HG02763 (cell line): ENCODE data around the gene RTL10.
"Not testable (repeated sequence)": the region's sequence is repeated elsewhere in the genome, so short reads cannot be mapped to it uniquely, and the experiment has no call there.

ENCODE experiments used
- ATAC-seq: cut with Tn5 transposase; IDR thresholded peaks from one replicate; pipeline ENCODE4 v1.9.1; 2021; ENCODE audit warnings: mild to moderate bottlenecking, moderate library complexity; ENCODE audit not compliant: unreplicated experiment

RTL10 gene

DNA sequence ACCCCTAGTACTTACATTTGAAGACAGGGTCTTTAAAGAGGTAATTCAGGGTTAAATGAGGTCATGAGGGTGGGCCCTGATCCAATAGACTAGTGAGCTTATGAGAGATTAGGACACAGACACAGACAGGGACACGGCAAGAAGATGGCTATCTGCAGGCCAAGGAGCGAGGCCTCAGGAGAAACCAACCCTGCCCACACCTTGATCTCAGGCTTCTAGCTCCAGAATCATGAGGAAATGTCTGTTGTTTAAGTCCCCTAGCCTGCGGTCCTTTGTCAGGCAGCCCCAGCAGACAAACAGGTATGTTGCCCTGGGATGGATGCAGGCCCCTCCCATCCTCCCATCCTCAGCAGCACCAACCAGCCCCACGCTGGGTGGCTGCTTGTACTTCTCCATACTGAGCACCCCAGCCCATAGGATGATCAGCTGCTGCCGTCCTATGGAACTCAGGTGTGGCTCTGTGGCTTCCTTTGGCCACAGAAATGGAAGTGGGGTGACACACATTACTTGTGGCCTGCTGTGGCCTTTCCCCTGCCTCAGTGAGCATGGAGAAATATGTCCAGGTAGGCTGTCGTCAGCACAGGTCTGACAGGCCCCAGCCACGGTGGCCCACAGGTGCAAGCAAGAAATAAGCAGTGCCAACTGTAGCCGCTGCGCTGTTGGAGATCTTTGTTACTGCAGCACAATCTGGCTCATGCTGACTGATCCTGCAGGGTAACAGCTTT lies 7.9 kb downstream of the RTL10 start:
- no peak for ATAC-seq

GRCh38 chr22:19845054-19845722 lies 9.5 kb downstream of the RTL10 start:
- no peak for ATAC-seq

GRCh38 chr22:19844377-19845053 lies 10.2 kb downstream of the RTL10 start:
- no peak for ATAC-seq

GRCh38 chr22:19843857-19844376 lies 10.8 kb downstream of the RTL10 start:
- no peak for ATAC-seq

GRCh38 chr22:19843107-19843856 lies 11.4 kb downstream of the RTL10 start:
- ATAC-seq, result no peak

DNA sequence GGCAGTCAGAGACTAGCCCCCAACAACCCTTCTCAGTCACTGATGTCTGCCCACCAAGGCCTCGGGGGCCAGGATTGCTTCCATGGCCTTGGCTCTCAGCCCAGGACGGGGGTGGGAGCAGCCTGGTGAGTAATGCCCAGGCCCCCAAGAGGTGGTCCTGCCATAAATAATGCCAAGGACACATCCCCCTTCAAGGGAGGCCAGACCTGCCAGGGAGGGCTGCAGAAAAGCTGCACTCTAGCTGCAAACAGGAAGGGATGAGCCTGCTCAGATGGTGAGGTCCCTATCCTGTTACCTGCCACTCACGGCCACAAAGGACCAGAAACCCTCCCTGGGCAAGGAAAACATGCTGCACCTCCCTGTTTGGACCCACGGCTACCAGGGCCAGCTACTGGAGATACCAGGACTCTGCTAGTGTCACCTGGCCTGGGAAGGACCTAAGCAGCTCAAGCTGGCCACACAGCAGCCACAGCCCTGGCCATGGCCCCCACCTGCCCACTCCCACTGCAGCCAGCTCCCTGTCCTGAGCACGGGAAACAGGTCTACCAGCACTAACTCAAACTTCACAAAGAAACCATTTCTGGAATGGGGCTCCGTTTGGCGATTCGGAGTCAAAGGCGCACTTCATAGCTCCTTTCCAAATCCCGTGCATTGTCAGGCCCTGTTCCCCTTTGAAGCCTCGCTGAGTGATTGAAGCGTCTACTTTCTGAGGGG lies 12.1 kb downstream of the RTL10 start:
- no peak for ATAC-seq

GRCh38 chr22:19841641-19842392 lies 12.9 kb downstream of the RTL10 start:
- ATAC-seq, result no peak

GRCh38 chr22:19840955-19841640 lies 13.6 kb downstream of the RTL10 start:
- no peak for ATAC-seq

DNA sequence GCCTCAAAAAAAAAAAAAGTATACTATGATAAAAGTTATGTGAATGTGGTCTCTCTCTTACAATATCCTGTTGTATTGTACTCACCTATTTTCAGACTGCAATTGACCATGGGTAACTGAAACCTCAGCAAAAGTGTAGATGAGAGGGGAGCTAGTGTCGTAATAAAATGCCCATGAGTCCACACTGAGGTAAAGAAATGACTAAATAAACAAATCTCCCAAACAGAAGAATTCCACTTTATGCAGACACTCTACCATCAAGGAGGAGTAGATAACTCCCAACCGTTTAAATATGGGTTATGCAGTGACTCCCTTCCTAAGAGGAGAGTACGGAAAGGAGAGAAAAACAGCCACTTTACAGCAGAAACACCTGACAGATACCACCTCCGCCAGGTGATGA lies 14.6 kb downstream of the RTL10 start:
- ATAC-seq, result no peak

GRCh38 chr22:19837915-19838314 lies 16.8 kb downstream of the RTL10 start:
- no peak for ATAC-seq

GRCh38 chr22:19836512-19836911 lies 18.2 kb downstream of the RTL10 start:
- no peak for ATAC-seq

GRCh38 chr22:19834599-19834998 lies 20.1 kb downstream of the RTL10 start:
- ATAC-seq, result no peak

DNA sequence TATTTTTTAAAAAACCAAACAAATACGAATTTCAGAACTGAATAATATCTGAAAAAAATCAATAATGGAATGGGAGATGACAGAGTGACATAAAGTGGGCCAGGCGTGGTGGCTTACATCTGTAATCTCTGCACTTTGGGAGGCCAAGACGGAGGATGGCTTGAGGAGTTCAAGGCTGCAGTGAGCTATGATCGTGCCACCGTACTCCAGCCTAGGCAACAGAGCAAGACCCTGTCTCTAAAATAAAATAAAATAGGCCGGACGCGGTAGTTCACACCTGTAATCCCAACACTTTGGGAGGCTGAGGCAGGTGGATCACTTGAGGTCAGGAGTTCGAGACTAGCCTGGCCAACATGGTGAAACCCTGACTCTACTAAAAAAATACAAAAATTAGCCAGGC lies 21.3 kb downstream of the RTL10 start:
- not testable (repeated sequence) for ATAC-seq

DNA sequence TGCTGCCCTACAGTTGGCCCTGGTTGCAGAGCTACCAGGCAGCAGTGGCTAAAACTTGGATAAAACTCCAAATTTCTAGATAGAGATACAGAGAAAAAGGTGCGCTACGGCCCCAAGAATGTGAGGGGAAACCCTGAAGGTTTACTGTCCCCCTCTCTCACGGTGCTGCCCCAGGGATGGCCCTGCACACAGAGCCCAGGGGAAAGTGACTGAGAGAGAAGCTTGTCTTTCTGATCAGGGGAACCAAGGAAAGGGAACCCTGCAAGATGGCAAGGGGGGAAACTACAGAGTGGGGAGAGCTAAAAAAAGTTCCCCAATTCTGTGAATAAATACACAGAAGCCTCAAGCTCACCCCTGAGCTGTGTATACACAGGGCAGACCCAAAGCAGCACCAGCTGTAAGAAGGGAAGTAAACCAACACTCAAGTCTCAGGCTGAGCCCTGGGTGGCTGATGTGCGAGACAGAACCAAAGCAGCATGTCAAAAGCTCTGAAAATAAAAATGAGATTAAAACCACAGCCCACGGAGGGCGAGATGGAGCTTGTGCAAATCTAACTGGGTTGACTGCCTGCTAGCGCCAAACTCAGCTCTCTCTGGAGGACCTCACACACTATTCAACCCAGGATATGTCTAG lies 22.1 kb downstream of the RTL10 start:
- no peak for ATAC-seq

GRCh38 chr22:19831979-19832378 lies 22.7 kb downstream of the RTL10 start:
- ATAC-seq, result not testable (repeated sequence)

DNA sequence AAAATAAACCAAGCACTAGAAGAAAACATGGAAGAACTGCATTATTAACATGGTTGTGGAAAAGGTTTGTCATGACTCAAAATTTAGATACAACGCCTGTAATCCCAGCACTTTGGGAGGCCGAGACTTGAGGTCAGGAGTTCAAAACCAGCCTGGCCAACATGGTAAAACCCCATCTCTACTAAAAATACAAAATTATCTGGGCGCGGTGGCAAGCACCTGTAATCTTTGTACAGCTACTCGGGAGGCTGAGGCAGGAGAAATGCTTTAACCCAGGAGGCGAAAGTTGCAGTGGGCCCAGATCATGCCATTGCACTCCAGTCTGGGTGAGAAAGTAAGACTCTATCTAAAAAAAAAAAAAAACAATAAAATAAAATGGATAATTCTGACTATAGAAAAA lies 23.7 kb downstream of the RTL10 start:
- no peak for ATAC-seq

DNA sequence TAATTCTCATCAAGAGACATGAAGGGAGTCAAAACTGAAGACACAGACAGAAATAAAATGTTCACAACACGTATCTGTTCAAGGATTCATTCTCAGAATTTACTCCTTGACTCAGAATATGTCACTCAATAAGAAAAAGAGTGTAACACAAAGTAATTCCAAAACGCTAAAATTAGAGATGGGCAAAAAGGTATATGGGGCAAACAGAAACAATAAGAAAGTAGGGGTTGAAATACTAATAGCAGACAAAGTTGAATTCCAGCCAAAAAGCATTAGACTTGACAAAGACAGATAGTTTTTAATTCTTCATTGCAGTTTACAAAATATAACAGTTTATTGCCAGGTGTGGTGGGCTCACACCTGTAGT lies 26.7 kb downstream of the RTL10 start:
- no peak for ATAC-seq

DNA sequence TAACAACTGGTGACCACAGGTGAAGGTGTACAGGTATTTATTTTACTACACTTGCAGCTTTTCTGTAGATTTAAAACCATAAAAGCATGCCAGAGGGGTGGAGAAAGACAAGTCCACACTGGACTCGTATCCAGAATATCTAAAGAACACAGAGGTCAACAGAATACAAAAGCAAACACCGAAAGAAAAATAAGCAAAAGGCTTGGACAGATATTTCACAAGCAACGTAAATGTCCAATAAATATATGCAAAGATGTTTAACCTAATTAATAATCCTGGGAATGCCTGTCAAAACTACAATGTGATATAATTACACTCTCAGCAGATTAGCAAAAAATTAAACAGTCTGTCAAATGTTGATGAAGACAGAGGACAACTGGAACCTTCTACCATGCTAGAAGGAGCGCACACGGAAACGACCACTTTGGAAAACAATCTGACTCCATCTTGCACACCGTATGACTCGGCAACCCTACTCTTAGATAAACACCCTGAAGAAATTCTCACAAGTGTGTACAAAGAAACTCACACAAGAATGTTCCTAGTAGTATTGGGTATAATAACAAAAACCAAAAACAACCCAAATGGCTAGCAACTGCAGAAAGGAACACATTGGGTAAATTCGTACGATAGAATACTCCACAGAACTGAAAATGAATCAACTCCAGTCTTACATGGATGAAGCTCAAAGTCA lies 27.2 kb downstream of the RTL10 start:
- ATAC-seq, result no peak
